OCI-LY1 (cell line): ENCODE measurements around the gene FLYWCH1.

Experiments used
- EZH2 ChIP-seq: fragments of 200-600 bp; sonication (generic), shearing (Covaris generic); IDR thresholded peaks from 2 replicates; pipeline ENCODE4 v1.8.0; 2017; ENCODE audit warnings: borderline replicate concordance, mixed run types, mild to moderate bottlenecking, antibody characterized with exemption, low read length, moderate library complexity, mixed read lengths
- TF ChIP-seq, protein P1 (sequence below): fragments of 200-600 bp; sonication (generic), shearing (Covaris generic); IDR thresholded peaks from 2 replicates; pipeline ENCODE4 v1.5.1; 2017; ENCODE audit warnings: mild to moderate bottlenecking, antibody characterized with exemption, low read length, moderate library complexity, mixed read lengths

DNA sequence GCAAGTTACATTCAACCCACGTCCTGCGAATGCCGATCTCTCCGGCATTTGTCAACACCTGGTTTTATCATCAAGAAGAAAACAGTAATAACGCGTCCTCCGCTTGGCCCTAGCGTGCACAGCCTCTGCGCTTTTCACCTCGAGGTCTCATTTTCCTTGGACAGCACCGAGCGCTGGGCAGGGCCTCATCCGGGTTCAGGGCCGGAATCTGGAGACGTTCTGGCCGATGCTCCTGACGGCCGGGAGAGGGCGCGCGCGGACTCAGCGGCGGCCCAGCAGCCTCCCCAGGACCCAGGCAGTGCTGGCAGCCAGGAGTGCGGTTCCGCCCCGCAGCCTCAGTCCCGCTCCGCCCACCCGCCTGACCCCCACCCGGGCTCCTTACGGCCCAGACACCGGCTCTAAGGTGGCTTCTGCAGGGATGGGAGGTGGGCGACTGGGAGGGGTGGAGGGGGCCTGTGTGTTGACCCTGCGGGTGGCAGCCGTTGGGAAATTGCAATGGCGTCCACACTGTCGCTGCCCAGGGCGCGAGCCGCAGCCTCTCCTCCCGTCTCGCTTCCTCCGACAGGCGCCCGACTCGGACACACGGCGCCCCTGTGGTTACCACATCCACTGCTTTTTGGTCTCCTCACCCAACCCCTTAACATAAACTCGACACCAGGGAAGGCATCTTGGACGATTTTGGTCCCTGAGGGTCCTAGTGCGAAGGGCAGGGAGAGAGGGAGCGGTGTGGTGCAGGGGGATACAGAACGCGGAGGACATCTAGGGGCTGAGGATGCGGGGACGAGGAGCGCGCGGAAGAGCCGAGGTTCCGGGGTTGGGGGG, 7.4 kb upstream of the FLYWCH1 start:
- TF ChIP-seq, protein P1, sequence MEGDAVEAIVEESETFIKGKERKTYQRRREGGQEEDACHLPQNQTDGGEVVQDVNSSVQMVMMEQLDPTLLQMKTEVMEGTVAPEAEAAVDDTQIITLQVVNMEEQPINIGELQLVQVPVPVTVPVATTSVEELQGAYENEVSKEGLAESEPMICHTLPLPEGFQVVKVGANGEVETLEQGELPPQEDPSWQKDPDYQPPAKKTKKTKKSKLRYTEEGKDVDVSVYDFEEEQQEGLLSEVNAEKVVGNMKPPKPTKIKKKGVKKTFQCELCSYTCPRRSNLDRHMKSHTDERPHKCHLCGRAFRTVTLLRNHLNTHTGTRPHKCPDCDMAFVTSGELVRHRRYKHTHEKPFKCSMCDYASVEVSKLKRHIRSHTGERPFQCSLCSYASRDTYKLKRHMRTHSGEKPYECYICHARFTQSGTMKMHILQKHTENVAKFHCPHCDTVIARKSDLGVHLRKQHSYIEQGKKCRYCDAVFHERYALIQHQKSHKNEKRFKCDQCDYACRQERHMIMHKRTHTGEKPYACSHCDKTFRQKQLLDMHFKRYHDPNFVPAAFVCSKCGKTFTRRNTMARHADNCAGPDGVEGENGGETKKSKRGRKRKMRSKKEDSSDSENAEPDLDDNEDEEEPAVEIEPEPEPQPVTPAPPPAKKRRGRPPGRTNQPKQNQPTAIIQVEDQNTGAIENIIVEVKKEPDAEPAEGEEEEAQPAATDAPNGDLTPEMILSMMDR = peak; percentile 85
- TF ChIP-seq EZH2 = no peak
